Esophagus muscularis mucosa (tissue), 4 donors: Measurements from ENCODE around the gene METTL9.

Experiments
- CTCF ChIP-seq, 3 experiments: fragments of 200-600 bp in 2 of 3; fragments of 450-650 bp in 1 of 3; sonication (generic) in 2 of 3; IDR thresholded peaks; one replicate each; pipeline ENCODE4 v1.5.1; 2017 to 2019; ENCODE audit warnings: antibody characterized with exemption in 3 of 3, mild to moderate bottlenecking in 2 of 3, moderate library complexity in 1 of 3
- EP300 ChIP-seq: sonication (generic); formaldehyde crosslinking; IDR thresholded peaks from one replicate; pipeline ENCODE4 v1.6.1; 2017; ENCODE audit warnings: antibody characterized with exemption
- POLR2A ChIP-seq: fragments of 450-650 bp; IDR thresholded peaks from one replicate; pipeline ENCODE4 v1.6.1; 2017; ENCODE audit warnings: antibody characterized with exemption, moderate library complexity, mild to moderate bottlenecking, low read depth
- POLR2AphosphoS5 ChIP-seq, 2 donors: sonication (generic); formaldehyde crosslinking; IDR thresholded peaks; one replicate each; pipeline ENCODE4 v1.6.1; 2017; ENCODE audit warnings: antibody characterized with exemption in 2 of 2

GRCh38 chr16:21610006-21610544 is 10.7 kb downstream of the METTL9 start:
- TF ChIP-seq POLR2AphosphoS5 (IDR thresholded peaks at IDR 0.05) (no peak), CTCF (IDR thresholded peaks at IDR 0.05) (no peak), POLR2A (no peak), EP300 (no peak)
